Loucy (cell line): Measurements from ENCODE around the gene OR5K1.

Source experiments
- H2AFZ ChIP-seq: fragments of 200-600 bp; sonication (generic); 2 replicates; pipeline ENCODE4 v1.6.0; 2016; ENCODE audit warnings: antibody characterized with exemption, mild to moderate bottlenecking, low read length, moderate library complexity
- H3F3A ChIP-seq: fragments of 200-600 bp; 2 replicates; pipeline ENCODE4 v1.6.0; 2016; ENCODE audit warnings: antibody characterized with exemption, low read depth, mild to moderate bottlenecking
- H3K27me3 ChIP-seq: fragments of 200-600 bp; sonication (generic); 2 replicates; pipeline ENCODE4 v1.6.1; 2014; ENCODE audit warnings: low read length, mild to moderate bottlenecking; ENCODE audit not compliant: insufficient read depth, poor library complexity, severe bottlenecking
- H3K36me3 ChIP-seq: fragments of 200-600 bp; sonication (generic); 2 replicates; pipeline ENCODE4 v1.6.1; 2016; ENCODE audit warnings: low read length; ENCODE audit not compliant: insufficient read depth
- H3K4me1 ChIP-seq: fragments of 200-600 bp; sonication (generic); 2 replicates; pipeline ENCODE4 v1.5.1; 2014; ENCODE audit warnings: low read length, mild to moderate bottlenecking; ENCODE audit not compliant: insufficient read depth, poor library complexity, severe bottlenecking
- H3K4me2 ChIP-seq: fragments of 200-600 bp; sonication (generic); 2 replicates; pipeline ENCODE4 v1.6.0; 2014; ENCODE audit warnings: antibody characterized with exemption, low read length, low read depth, mild to moderate bottlenecking; ENCODE audit not compliant: poor library complexity, severe bottlenecking
- H3K4me3 ChIP-seq: fragments of 200-600 bp; sonication (generic); 2 replicates; pipeline ENCODE4 v1.5.1; 2014; ENCODE audit warnings: low read length, mild to moderate bottlenecking, mixed read lengths; ENCODE audit not compliant: poor library complexity, severe bottlenecking
- H3K79me2 ChIP-seq: fragments of 200-600 bp; sonication (generic); 2 replicates; pipeline ENCODE4 v1.6.1; 2014; ENCODE audit warnings: low read length; ENCODE audit not compliant: insufficient read depth
- H3K9ac ChIP-seq: fragments of 200-600 bp; sonication (generic); 2 replicates; pipeline ENCODE4 v1.6.0; 2014; ENCODE audit warnings: mild to moderate bottlenecking, low read depth, low read length, moderate library complexity; ENCODE audit not compliant: poor library complexity, severe bottlenecking
- H3K9me2 ChIP-seq: fragments of 200-600 bp; sonication (generic); replicated peaks from 2 replicates; pipeline ENCODE4 v1.6.1; 2016; ENCODE audit warnings: low read depth, low read length, mixed read lengths
- H3K9me3 ChIP-seq: fragments of 200-600 bp; sonication (generic); 2 replicates; pipeline ENCODE4 v1.6.1; 2014; ENCODE audit warnings: mild to moderate bottlenecking, antibody characterized with exemption, low read length, low read depth; ENCODE audit not compliant: insufficient read depth
- H4K20me1 ChIP-seq: fragments of 200-600 bp; sonication (generic); 2 replicates; pipeline ENCODE4 v1.6.0; 2014; ENCODE audit warnings: antibody characterized with exemption, low read length, mild to moderate bottlenecking; ENCODE audit not compliant: insufficient read depth, poor library complexity, severe bottlenecking
- EZH2phosphoT487 ChIP-seq: fragments of 200-600 bp; IDR thresholded peaks from 2 replicates; pipeline ENCODE4 v1.6.1; 2018; ENCODE audit warnings: antibody characterized with exemption, mild to moderate bottlenecking, moderate library complexity, borderline replicate concordance
- TF ChIP-seq, protein P1 (sequence below): fragments of 200-600 bp; sonication (generic); conservative IDR thresholded peaks from 2 replicates; pipeline ENCODE4 v1.5.1; 2014; ENCODE audit warnings: mild to moderate bottlenecking, antibody characterized with exemption, low read length

The OR5K1 gene

DNA sequence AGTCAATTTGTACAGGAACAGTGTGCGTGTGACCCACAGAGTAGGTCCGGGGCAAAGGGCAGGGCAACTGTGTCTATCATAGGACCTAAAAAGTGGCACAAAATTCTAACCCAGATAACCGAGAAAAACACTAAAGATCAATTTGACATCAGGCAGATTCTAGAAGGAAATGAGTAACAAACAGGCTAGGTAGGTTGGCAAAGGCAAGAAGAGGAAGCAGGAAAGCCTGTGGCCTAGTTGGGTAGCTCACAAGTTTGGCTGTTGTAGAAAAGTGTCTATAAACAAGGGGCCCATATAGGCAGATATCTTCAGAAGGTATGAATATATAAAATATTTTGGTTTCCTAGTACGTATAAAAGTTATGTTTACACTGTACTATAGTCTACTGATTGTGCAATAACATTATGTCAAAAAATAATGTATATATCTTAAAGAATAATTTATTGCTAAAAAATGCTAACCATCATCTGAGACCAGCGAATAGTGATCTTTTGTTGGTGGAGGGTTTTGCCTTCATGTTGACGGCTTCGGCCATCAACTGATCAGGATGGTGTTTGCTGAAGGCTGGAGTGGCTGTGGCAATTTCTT is 13.3 kb upstream of the OR5K1 start:
- H3K79me2 ChIP-seq: no peaks in the 10 kb centered on the region
- no peaks in the 10 kb centered on the region for H3F3A ChIP-seq
- no peak overlapping the region for H3K4me2 ChIP-seq
- H3K9ac ChIP-seq: no peak overlapping the region
- no peaks in the 10 kb centered on the region for H3K9me3 ChIP-seq
- H2AFZ ChIP-seq: no peak overlapping the region
- H4K20me1 ChIP-seq: no peaks in the 10 kb centered on the region
- H3K36me3 ChIP-seq: no peaks in the 10 kb centered on the region
- H3K9me2 ChIP-seq: no peaks in the 10 kb centered on the region
- no peaks in the 10 kb centered on the region for H3K4me1 ChIP-seq
- TF ChIP-seq, protein P1, sequence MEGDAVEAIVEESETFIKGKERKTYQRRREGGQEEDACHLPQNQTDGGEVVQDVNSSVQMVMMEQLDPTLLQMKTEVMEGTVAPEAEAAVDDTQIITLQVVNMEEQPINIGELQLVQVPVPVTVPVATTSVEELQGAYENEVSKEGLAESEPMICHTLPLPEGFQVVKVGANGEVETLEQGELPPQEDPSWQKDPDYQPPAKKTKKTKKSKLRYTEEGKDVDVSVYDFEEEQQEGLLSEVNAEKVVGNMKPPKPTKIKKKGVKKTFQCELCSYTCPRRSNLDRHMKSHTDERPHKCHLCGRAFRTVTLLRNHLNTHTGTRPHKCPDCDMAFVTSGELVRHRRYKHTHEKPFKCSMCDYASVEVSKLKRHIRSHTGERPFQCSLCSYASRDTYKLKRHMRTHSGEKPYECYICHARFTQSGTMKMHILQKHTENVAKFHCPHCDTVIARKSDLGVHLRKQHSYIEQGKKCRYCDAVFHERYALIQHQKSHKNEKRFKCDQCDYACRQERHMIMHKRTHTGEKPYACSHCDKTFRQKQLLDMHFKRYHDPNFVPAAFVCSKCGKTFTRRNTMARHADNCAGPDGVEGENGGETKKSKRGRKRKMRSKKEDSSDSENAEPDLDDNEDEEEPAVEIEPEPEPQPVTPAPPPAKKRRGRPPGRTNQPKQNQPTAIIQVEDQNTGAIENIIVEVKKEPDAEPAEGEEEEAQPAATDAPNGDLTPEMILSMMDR: no peak
- TF ChIP-seq EZH2phosphoT487: no peak
- no peak overlapping the region for H3K4me3 ChIP-seq
- H3K27me3 ChIP-seq: no peaks in the 10 kb centered on the region

DNA sequence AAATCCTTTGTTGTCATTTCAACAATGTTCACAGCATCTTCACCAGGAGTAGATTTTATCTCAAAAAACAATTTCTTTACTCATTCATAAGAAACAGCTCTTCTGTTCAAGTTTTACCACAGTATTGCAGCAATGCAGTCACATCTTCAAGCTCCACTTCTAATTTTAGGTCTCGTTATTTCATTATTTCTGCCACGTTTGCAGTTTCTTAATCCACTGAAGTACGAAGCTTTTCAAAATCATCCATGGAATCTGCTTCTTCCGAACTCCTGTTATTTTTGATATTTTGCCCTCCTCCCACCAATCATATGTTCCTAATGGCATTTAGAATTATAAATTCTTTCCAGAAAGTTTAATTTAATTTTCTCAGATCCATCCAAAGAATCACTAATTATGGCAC is 12.6 kb upstream of the OR5K1 start:
- Histone ChIP-seq H3K9ac (no peak overlapping the region), H2AFZ (no peak overlapping the region), H3K9me3 (no peaks in the 10 kb centered on the region), H3F3A (no peaks in the 10 kb centered on the region), H3K4me1 (no peaks in the 10 kb centered on the region), H3K4me2 (no peak overlapping the region), H3K27me3 (no peaks in the 10 kb centered on the region), H3K4me3 (no peak overlapping the region), H3K9me2 (no peaks in the 10 kb centered on the region), H3K79me2 (no peaks in the 10 kb centered on the region), H4K20me1 (no peaks in the 10 kb centered on the region), H3K36me3 (no peaks in the 10 kb centered on the region)
- TF ChIP-seq, protein P1: no peak

DNA sequence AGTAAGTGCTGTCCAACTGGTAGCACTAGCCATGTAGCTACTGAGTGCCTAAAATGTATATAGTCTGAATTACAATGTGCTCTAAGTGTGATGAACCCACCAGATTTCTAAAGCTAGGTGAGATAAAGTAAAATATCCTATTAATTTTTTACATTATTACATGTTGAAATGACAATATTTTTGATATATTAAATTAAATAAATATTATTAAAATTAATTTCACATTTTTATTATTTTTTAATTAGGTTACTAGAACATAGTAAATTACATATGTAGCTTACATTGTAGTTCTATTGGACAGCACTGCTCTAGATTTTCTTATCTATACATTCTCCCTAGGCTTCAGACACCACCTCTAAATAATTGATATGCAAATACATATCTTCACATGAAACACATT is 9.2 kb upstream of the OR5K1 start:
- Histone ChIP-seq H3K4me3 (no peak overlapping the region), H3K4me2 (no peak overlapping the region), H3K27me3 (no peaks in the 10 kb centered on the region), H2AFZ (no peak overlapping the region), H3K9me3 (no peaks in the 10 kb centered on the region), H3K36me3 (no peaks in the 10 kb centered on the region), H3K79me2 (no peaks in the 10 kb centered on the region), H3K4me1 (no peaks in the 10 kb centered on the region), H3K9ac (no peak overlapping the region), H3F3A (no peaks in the 10 kb centered on the region), H4K20me1 (no peaks in the 10 kb centered on the region), H3K9me2 (no peaks in the 10 kb centered on the region)
- TF ChIP-seq EZH2phosphoT487: no peak
- TF ChIP-seq, protein P1: no peak
